Fibroblast of skin of abdomen (primary cell): ENCODE results near the gene GABRA5.

Experiments used
- DNase-seq: peaks from one replicate; pipeline ENCODE4 v3.0.0-alpha.2; 2013

GABRA5 gene

DNA sequence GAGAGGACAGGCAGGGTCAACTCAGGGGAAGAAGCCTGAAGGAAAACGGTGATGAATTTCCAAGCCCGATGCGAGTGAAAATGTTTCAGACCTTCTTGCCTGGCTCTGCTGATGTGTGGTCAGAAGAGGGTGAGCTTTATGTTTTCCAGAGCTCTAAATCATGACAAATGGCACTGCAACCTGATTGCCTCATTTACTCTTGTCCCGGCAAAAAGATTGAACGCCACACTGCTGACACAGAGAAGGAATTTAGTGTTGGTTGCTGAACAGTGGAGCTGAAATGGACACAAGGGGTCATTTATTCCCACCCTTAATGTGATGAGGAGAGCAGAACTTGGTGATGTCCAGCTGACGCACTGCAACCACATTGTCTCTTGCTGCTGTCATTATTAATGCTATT is 68.0 kb downstream of the GABRA5 start:
- no peak for DNase-seq

DNA sequence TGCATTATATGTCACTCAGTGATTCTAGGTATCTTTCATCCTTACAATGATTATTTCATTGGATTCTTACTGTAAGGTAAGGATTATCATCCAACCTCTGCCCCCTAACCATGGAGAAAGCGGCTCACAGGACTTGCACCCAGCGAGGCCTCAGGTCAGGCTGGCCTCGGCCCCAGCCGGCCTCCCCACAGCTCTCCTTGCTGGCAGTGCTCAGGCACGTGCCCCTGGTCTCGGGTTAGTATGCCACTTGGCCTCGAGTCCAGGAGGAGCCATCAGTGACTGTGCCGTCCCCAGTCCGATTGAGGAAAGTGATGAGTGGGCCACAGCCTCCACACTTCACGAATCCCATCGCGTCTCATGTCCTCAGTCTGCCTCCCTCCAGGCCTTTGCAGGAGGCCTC is 68.5 kb downstream of the GABRA5 start:
- no peak for DNase-seq

DNA sequence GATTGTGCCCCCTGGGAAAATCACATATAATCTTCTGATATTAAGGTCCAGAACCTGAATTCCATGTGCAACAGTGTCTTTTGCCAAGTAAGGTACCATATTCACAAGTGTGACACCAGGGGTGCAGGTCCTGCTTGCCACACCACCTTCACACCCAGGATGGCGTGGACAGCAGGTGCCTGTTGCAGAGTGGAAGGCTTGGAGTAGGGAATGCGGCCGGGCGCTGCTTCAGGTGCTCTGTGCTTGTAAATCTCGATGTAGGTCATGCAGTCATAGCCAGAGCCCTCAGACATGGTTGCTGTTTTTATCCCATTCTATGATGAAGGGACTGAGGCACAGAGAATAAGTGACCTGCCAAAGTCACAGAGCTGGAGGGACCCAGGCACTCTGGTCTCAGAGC is 69.6 kb downstream of the GABRA5 start:
- DNase-seq: no peak

DNA sequence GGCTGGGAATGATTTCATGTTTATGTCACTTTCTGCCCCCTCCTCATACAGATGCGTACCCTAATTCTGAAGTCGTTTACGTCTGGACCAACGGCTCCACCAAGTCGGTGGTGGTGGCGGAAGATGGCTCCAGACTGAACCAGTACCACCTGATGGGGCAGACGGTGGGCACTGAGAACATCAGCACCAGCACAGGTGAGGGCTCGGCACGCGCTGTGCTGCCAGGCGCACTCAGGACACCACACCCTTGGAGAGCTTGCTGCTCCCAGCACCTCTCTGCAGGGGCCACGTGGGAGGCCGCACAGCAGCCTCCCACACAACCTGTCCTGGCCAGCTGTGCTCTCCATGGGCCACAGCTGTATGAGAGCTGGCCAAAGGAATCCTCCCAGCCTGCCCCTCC is 70.3 kb downstream of the GABRA5 start:
- DNase-seq: no peak

DNA sequence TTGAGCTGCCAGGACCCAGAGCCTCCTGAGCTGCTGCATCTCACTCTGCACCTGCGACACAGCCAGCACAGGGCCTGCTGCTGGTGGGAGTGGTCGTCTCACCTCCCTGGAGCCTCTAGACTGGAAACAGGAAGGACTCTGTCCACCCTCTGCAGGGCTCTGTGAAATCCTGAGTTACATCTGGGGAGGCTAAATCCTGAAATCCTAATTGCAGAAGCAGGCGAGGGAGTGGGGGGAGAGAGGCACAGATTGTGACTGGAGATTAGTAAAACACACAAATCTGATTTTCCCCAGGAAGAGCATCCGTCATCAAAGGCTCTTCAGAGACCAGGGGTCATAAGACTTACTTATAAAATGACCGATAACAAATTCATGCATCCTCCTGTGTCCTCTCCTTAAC is 72.5 kb downstream of the GABRA5 start:
- no peak for DNase-seq

DNA sequence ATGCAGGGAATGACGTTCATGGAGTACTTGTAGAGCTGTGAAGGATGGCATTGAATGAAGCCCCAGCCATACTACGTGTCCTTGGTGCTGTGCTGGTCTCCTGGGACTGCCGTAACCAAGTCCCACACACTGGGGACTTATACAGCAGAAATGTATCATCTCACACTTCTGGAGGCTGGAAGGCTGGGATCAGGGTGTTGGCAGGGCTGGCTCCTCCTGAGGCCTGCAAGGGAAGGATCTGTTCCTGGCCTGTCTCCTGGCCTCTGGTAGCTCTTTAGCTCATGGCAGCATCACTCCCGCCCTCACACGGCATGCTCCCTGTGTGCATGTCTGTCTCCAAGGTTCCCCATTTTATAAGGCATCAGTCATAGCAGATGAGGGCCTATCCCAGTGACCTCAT is 74.6 kb downstream of the GABRA5 start:
- no peak for DNase-seq

DNA sequence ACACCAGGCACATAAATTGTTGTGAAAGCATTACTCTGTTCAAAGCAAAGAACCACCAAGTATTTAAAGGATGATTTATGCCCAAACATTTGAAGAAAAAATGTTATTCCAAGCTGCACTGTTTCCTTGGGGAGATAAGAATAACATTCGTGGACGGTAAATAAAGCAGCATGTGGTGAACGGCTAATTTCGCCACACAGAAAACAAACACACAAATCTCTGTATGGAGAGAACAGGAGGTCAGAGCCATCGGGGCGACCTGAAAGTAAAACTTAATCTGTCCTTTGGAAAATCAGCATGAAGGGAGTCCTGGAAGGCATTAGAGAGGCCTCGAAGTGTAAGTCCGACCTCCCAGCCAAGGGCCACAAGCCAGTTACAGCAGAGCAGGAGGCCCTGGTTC is 77.0 kb downstream of the GABRA5 start:
- no peak for DNase-seq

DNA sequence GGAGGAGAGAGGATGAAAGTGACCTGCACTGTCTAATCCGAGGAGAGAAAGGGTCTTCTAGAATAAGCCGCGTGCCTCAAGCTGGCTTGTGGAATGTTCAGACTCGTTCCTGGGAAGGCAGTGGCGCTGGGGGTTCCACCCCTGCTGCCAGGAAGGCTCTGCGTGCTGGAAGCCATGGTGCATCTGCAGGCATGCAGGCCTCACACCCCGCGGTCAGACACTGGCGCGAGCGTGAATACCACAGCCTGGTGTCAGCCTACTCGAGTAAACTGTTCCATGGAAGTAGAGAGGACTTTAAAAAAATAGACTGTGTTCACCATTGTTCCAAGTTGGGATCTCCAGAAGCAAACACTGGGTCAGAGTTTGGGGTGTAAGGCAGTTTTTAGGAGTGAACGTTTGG is 78.2 kb downstream of the GABRA5 start:
- DNase-seq: no peak

DNA sequence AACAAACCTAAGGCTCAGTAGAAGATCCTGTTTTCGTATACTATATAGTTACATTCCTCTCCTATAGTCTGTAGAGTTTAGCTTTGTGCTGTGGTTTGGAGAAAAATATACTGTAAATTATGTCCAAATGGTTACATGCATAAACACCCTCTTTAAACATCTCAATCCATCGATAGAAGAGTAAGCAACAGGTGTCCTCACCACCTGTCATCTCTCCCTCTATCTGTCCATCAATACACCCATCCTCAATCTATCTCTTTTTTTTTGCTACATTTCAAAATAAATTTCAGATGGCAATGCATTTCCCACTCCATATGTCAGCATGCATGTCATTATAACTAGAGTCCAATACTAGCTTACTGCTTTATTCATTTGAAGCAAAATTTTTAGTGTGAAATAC is 83.1 kb downstream of the GABRA5 start:
- no peak for DNase-seq

DNA sequence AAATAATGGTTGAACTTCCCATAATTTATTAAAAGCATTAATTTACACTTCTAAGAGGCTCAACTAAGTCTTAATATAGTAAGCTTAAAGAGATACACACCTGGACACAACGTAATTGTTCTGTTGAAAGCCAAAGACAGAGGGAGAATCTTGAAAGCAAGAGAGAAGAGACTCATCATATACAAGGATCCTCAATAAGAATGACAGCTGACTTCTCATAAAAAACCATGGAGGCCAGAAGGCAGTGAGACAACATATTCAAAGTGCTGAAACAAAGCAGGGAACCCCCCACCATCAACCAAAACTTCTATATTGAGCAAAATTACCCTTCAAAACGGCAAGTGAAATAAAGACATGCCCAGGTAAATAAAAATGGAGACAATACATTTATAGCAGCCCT is 87.5 kb downstream of the GABRA5 start:
- no peak for DNase-seq

DNA sequence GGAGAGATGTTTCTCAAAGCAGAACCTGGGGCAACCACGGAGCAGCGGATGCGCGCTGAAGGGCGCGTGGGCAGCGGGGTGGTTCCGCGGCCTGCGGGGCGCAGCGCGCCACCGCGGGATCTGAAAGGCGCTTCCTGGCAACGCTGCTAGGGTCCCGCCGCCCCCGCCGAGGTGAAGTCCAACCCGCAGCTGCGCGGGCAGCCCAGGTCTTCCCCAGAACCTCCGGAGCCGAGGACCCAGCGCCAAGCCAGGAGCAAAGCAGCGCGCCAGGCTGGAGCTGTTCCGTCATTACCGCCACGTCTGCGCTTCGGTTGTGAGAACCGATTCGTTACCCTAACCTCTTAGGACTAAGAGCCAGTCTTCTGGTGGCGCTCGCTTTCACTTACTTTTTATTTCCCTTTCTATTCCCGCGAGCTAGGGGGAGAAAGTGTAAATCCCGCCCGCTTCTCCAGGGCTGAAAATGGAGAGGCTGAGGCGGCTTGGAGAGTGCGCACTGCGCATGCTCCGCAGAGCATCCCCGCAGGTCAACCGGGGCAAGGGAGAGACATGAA is 100.9 kb downstream of the GABRA5 start:
- peak; percentile 77 for DNase-seq

DNA sequence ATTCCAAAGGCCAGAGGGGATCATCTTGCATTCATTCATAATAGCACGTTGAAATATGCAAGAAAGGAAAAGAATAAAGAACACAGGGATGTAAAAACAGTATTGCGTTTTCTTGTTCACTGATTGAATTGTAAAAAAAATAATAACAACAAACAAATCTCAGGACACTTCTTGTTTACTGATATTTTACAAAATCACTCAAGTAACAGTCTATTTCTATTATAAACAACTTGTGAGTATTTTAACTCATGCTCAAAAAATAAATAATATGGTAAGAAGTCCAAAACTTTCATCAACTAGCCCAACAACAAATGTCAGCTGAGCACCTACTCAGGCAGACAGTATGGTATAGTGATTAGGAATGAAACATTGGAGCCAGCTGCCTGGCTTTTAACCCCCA is 101.9 kb downstream of the GABRA5 start:
- no peak for DNase-seq

DNA sequence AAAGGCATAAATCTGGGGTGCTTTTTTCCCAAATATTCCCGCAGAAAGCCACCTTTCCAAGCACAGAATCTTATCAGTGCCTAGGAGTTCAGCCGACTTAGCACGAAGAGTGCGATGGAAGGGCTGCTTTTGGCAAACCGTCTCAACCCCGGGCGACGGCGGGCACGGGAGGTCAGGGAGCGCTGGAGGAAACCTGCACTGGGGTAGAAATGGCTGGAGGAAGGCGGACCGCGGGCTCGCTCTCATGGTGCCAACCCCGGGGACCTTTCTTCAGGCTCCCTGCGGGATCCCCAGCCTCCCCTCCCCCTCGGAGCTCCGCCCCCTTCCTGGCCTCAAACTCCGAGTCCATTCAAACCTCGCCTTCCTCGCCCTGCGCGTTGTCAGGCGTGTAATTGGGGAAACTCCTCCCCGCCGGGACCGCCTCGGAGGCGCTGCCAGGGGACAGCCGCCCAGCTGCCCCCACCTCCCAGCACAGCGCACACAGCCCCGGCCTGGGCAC is 103.9 kb downstream of the GABRA5 start, which contains the start of gene GABRG3:
Gene GABRG3, plus strand, starts transcription at position 470 of the 499 bp plus-strand sequence.
- peak; percentile 27 for DNase-seq

DNA sequence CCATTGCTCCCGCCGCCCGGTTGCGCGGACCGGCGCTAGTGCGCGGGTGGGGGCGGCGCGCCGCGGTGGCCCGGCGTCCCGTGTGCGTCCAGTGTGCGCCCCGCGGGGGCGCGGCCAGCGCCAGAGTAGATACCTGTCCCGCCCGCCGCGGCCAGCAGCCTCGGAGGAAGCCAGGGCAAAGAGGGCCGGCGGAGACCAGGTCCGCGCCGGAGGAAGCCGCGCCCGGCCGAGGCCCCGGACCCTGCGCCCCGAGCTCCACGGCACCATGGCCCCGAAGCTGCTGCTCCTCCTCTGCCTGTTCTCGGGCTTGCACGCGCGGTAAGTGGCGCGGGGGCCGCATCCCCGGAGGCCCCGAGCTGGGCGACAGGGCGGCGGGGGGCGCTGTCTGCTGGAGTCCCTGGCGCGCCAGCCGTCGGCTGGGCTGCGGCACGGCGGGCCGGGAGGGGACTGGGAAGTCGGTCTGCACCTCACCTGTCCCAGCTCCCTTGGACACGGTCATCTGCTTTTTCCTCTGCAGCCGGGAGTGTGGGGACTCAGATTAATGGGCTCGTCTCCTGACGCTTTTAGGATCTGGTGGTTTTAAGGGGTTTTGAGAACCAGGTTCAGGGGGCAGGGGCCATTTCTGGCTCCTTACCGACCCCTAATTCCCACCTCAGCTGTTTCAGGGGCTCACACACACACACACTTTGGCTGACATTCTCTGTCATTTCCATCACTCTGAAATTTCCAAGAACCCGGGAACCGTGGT is 104.6 kb downstream of the GABRA5 start:
- DNase-seq: peak; percentile 2

DNA sequence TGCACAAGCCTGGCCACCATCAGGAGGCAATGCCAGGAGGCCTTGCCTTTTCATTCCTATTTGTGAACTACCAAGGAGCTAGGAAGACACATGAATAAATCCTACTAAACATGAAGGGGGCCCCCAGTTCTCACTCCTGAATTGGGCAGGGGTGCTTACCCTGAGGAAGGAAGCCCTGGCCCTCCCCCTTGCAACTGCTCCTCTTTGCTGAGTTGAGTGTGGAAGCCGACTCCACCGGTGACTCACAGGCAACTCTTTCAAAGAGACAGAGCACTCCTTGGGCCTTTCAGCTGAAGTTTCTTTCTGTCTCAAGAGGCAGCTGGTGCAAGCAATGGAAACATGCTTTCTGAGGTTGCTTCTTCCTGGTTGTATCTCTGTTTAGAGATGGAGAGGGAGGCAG is 105.8 kb downstream of the GABRA5 start:
- peak; percentile 29 for DNase-seq

DNA sequence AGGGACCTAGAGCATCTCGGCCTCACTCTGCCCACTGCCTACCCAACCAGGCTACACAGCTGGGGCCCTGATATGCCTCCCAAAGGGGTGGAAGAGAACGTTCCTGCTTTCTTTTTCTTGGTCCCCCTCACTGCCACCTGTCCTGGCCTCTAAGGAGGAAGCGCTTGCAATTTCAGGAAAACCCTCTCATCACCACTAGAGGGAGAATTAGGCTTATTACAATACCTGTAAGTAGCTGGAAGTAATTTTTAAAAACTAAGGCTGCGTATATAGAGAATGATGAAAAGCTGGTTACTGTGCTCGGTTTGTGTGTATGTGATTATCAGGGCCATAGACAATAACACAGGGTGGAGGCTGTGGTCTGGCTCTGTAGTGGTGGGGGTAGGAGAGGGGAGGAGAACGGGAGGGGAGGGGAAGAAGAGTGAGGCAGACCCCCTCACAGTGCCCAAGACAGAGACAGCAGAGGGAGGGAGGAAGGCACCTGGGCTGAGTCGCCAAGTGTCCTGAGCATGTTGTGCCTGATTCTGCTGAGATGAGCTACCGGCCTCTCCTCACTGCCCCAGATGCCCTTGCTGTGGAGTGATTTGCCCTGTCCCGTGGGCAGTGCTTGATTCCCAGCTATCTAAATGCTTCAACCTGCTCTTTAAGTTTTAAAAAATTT is 107.4 kb downstream of the GABRA5 start:
- peak; percentile 26 for DNase-seq

DNA sequence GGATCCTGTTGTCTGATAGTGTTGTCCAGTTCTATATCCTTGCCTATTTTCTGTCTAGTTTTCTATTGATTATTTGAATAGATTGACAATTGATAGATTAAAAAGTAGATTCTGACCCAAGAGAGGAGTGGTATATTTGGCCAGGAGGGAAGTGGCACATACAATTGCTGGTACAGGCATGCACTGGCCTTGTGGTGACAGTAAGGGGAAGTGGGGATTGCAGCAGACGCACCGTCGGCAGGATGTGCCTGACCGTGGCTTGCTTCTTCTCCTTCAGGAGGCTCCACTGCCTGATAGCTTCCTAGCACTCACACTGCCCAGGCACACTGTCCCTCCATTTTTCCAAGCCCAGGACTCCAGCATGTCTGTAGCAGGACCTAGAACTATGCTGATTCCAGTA is 114.6 kb downstream of the GABRA5 start:
- DNase-seq: no peak

DNA sequence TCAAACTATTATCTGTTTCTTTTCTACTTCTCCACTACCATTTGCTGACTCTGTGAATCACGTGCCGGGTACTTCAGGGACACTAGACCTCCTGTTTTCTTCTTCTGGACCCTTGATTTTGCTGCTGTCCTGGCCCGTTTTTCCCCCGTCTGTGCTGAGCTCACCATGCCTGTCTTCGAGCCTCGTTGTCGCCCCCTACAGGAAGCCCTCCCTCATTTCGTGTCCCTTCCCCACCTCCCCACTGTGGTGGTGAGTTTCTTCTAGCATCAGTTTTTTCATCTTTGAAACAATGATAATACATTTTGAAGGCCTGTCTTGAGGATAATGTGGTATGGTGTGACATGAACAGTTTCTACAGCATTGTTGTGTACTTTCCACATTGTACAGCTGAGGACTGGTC is 117.0 kb downstream of the GABRA5 start:
- DNase-seq: no peak

DNA sequence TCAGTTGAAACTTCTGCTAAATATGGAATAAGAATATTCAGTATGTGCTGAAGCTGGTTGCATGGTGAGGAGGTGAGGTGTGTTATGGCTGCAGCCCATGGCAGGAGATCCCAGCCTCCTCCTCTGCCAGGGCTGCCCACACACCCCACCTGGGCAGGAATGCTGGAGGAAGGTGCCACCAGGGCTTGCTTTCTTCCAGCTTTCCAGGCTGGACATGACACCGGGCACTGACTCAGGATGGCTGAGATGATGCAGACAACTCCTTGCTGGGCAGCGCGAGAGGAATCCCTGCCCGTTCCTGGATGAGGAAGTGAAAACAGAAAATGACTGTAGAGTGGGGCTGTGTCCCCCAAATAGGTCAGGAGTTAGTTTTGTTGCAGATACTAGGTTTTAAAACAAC is 118.2 kb downstream of the GABRA5 start:
- no peak for DNase-seq

DNA sequence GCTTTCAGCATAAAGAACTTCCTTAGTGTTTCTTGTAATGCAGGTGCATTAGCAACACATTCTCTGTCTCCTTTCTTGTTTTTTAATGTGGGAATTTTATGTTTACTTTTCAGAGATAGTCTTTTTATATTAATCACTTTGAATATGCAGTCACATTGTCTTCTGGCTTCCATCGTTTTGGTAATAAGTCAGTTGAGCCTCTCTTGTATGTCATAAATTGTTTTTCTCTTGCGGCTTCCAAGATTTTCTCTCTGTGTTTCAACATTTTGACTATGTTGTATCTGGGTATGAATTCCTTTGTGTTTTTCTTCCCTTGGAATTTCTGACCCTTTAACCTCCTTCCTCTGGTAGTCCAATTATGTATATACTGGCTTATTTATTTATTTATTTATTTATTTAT is 129.4 kb downstream of the GABRA5 start:
- DNase-seq: no peak
